Lower leg skin (tissue), 3 donors: ENCODE measurements around the gene CDCP2.

Experiments used
- POLR2A ChIP-seq, 2 donors: fragments of 450-650 bp; IDR thresholded peaks; one replicate each; pipeline ENCODE4 v1.6.1; 2016 to 2017; ENCODE audit warnings: antibody characterized with exemption in 2 of 2, mild to moderate bottlenecking in 1 of 2, moderate library complexity in 1 of 2
- TF ChIP-seq, protein P1 (sequence below), 3 donors: fragments of 450-650 bp; IDR thresholded peaks; one replicate each; pipeline ENCODE4 v1.5.1; 2016; ENCODE audit warnings: antibody characterized with exemption in 3 of 3, mild to moderate bottlenecking in 3 of 3, moderate library complexity in 2 of 3

DNA sequence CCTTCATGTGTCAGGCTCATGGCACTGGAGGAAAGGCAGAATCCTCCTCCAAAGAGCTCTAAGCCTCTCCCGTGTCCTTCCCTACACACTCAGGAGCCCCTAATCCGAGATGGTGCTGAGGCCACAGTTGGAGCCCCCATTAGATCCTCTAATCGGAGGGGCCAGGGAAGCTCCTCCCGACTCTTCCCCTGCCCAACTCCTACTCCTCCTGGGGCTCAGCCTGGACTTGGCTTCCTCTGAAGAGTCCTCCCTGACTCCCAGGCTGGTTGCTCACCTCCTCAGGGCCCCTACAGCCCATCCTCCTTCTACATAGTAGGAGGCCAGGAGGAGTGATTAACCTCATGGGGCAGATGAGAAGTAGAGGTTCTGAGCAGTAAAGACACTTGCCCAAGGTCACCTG is 21.3 kb upstream of the CDCP2 start:
- TF ChIP-seq, protein P1, sequence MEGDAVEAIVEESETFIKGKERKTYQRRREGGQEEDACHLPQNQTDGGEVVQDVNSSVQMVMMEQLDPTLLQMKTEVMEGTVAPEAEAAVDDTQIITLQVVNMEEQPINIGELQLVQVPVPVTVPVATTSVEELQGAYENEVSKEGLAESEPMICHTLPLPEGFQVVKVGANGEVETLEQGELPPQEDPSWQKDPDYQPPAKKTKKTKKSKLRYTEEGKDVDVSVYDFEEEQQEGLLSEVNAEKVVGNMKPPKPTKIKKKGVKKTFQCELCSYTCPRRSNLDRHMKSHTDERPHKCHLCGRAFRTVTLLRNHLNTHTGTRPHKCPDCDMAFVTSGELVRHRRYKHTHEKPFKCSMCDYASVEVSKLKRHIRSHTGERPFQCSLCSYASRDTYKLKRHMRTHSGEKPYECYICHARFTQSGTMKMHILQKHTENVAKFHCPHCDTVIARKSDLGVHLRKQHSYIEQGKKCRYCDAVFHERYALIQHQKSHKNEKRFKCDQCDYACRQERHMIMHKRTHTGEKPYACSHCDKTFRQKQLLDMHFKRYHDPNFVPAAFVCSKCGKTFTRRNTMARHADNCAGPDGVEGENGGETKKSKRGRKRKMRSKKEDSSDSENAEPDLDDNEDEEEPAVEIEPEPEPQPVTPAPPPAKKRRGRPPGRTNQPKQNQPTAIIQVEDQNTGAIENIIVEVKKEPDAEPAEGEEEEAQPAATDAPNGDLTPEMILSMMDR (IDR thresholded peaks at IDR 0.05): no peak
- TF ChIP-seq POLR2A (IDR thresholded peaks at IDR 0.05): no peak
